ENCODE results near the gene MTM1.

The MTM1 gene

DNA sequence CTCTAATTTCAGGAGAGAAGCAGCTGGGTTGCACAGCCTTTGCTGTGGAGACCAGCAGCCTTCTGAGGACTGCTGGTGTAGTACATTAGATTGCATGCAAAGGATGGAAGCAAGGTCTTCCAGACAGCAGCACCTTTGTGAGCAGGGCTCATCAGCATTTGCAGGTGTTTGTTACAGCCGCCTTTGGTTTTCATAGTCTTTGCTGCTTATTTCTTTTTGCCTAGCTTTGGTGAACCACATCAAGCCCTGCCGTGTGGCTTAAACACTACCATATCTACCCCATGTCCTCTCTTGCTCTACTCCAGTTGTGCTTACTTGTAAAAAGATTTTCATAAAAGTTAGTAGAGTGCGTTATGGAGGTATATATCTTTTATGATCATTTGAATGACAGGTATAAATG, 57.5 kb downstream of the MTM1 start:
- peak overlapping the region in 1 of 2 donors; percentile 46 for H3K27ac Mint-ChIP-seq
- no peaks in the 10 kb centered on the region for H3K27me3 Mint-ChIP-seq
- no peaks in the 10 kb centered on the region for H3K9me3 Mint-ChIP-seq
- H3K4me3 Mint-ChIP-seq = no peak overlapping the region
- DNase-seq (no peak), ATAC-seq (replicated peaks) (no peak)
- peaks cover 2 to 6% of the 10 kb centered on the region in 2 donors for H3K4me1 Mint-ChIP-seq (ENCODE audit: low read depth in 2 of 2)
- peaks cover 14% of the 10 kb centered on the region for H3K36me3 Mint-ChIP-seq (ENCODE audit: insufficient read depth)

DNA sequence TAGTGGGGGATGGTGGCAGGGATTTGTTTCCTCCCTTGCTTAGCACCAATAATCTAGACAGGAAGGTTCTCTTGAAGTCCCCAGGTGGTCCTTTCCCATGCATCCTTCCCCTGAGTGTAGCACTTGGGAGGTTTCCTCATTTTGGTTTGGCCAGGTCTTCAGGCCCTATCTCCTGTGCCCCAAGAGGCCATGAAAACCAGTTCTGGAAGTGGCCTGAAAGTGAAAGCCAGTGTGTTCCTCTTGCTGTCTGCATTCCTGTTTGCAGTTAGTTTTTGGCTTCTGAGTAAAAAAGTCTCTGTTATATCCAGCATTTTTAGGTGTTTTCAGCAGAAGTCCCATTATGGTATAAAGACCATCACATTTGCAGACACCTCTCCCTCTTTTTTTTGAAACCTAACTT, 59.5 kb downstream of the MTM1 start:
- no peak for ATAC-seq (replicated peaks)
- Mint-ChIP-seq H3K9me3 (no peaks in the 10 kb centered on the region), H3K27ac (no peak overlapping the region), H3K36me3 (ENCODE audit: insufficient read depth) (peaks cover 11% of the 10 kb centered on the region), H3K27me3 (no peaks in the 10 kb centered on the region), H3K4me1 (ENCODE audit: low read depth in 2 of 2) (peaks cover 0 to 7% of the 10 kb centered on the region in 2 donors), H3K4me3 (no peak overlapping the region)
- no peak for DNase-seq

DNA sequence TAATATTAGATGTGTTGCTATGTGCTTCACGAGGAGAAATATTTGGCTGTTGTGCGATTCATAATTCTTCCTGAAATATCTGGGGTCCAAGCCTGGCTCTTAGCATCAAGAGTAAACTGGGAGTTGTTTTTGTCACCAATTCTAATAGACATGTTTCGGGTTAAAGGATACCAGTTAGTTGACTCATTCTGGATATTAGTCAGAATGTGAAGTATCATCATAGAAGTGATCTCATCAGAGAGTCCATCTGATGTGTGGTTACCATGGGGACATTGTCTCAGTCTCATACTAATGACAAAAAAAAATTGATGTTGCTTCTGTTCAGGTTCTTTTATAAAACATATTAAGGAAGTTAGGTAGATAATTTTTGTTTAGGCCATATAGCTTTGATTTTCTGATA, 67.5 kb downstream of the MTM1 start:
- Mint-ChIP-seq H3K4me3 (no peak overlapping the region), H3K36me3 (ENCODE audit: insufficient read depth) (peaks cover 6% of the 10 kb centered on the region), H3K27me3 (no peaks in the 10 kb centered on the region), H3K27ac (peak overlapping the region in 1 of 2 donors; percentile 79), H3K4me1 (ENCODE audit: low read depth in 2 of 2) (peaks cover 0 to 7% of the 10 kb centered on the region in 2 donors), H3K9me3 (no peaks in the 10 kb centered on the region)
- peak; percentile 26 for ATAC-seq (replicated peaks)
- no peak for DNase-seq

DNA sequence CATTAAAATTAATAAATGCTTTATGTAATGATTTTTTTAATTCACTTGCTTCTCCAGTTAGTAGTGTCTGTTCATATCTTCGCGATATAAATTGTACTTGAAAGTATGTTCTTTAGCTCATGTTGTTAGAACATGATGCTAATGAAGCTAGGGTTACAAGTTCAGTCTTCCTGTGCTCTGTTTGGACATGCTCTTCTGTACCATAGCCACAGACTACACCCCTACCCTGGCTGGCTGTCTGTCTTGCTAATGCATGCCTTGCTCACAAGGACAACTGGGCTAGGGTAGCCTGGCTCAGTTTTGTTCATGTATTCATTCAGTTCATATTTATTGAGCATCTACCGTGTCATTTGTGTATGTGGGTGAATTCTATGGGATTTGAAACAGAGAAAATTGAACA, 74.0 kb downstream of the MTM1 start:
- Mint-ChIP-seq H3K4me1 (ENCODE audit: low read depth in 2 of 2) (no peaks in the 10 kb centered on the region), H3K9me3 (no peaks in the 10 kb centered on the region), H3K27ac (no peak overlapping the region), H3K4me3 (no peak overlapping the region), H3K36me3 (ENCODE audit: insufficient read depth) (peaks cover 17% of the 10 kb centered on the region), H3K27me3 (no peaks in the 10 kb centered on the region)
- ATAC-seq (replicated peaks) (no peak), DNase-seq (no peak)

DNA sequence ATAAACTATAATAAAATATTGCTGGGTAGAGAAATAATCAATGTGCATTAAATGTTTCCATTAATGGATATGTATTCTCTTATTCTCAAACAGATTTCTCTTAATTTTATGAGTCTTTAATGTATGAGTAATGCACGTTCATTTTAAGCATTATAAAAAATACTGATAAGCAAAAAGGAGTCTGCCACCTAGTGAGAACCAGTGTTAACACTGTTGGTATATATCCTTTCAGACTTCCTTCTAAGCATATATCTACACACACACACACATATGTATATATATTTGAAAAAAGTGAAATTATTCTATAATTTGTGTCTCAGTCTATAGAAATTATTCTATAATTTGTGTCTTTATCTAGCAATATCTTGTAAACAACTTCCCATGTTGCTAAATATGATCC, 74.8 kb downstream of the MTM1 start:
- Mint-ChIP-seq H3K27me3 (no peaks in the 10 kb centered on the region), H3K9me3 (no peaks in the 10 kb centered on the region)
- no peak for DNase-seq

DNA sequence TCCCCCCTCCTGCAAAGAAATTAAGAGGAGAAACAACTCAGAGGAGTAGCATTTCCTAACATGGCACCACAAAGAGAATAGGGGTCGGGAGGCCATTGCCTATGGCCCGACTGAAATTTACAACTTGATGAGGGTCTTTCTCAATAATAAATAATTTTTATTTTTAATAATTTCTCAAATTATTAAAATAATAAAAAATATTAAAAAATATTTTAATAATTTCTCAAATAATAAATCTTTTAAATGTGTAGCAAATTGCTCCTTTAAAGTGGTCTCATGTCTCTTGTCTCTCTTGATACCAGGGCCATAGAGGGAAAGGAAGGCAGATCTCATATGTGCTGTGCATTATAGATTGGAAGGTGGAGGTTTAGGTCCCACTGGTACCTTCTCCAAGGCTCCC, 75.5 kb downstream of the MTM1 start:
- Mint-ChIP-seq H3K27me3 (no peaks in the 10 kb centered on the region), H3K9me3 (no peaks in the 10 kb centered on the region), H3K36me3 (ENCODE audit: insufficient read depth) (peaks cover 17% of the 10 kb centered on the region), H3K4me1 (ENCODE audit: low read depth in 2 of 2) (no peaks in the 10 kb centered on the region), H3K27ac (no peak overlapping the region), H3K4me3 (no peak overlapping the region)
- DNase-seq (no peak), ATAC-seq (replicated peaks) (no peak)

More for the DNA sequence above, 74.8 kb downstream of the MTM1 start:
- Mint-ChIP-seq H3K4me1 (ENCODE audit: low read depth in 2 of 2) (no peaks in the 10 kb centered on the region), H3K36me3 (ENCODE audit: insufficient read depth) (peaks cover 17% of the 10 kb centered on the region), H3K27ac (no peak overlapping the region), H3K4me3 (no peak overlapping the region)
- ATAC-seq (replicated peaks) = no peak

DNA sequence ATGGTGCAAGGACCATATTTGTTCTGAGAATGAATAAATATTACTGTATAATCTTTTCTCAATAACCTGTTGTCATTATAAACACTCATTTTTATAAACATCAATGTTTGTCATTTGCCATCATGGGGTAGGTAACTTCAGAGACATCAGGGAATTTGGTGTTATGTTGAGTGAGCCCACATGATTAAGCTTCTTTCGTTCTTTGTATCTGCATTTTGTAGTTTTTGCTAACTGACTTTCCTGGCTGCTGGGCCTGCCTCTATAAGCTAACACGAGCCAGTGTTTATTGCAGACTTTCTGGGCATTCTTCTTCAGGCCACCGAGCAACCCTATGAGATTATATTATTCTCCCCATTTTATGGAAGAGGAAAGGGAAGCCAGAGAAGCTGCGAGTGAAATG, 76.0 kb downstream of the MTM1 start:
- peaks cover 20% of the 10 kb centered on the region for H3K36me3 Mint-ChIP-seq (ENCODE audit: insufficient read depth)
- DNase-seq (no peak), ATAC-seq (replicated peaks) (no peak)
- peak overlapping the region in 1 of 2 donors; percentile 9 for H3K27ac Mint-ChIP-seq
- H3K9me3 Mint-ChIP-seq = no peaks in the 10 kb centered on the region
- H3K27me3 Mint-ChIP-seq = no peaks in the 10 kb centered on the region
- no peaks in the 10 kb centered on the region for H3K4me1 Mint-ChIP-seq (ENCODE audit: low read depth in 2 of 2)
- no peak overlapping the region for H3K4me3 Mint-ChIP-seq

DNA sequence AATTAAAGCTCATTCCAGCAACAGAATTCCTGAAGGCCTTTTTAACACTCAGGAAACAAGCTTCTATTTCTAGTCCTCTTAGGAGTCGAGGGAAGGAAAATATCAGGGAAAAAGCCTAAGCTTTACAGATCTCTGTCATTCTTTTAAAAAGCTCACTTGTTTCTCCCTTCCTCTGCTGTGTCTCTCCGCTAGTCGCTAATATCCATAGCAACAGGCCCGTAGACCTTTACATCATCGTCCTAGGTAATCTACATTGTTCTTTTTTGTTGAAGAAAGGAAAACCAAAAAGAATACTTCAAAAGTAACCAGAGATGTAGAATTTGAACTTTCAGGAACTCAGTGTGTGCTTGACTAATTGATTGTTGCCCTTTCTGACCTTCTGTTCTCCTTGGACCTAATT, 78.9 kb downstream of the MTM1 start:
- no peaks in the 10 kb centered on the region for H3K27me3 Mint-ChIP-seq
- no peak for DNase-seq
- no peak for ATAC-seq (replicated peaks)
- H3K36me3 Mint-ChIP-seq (ENCODE audit: insufficient read depth) = peaks cover 26% of the 10 kb centered on the region
- no peak overlapping the region for H3K27ac Mint-ChIP-seq
- H3K4me3 Mint-ChIP-seq = no peak overlapping the region
- no peaks in the 10 kb centered on the region for H3K9me3 Mint-ChIP-seq
- no peaks in the 10 kb centered on the region for H3K4me1 Mint-ChIP-seq (ENCODE audit: low read depth in 2 of 2)

DNA sequence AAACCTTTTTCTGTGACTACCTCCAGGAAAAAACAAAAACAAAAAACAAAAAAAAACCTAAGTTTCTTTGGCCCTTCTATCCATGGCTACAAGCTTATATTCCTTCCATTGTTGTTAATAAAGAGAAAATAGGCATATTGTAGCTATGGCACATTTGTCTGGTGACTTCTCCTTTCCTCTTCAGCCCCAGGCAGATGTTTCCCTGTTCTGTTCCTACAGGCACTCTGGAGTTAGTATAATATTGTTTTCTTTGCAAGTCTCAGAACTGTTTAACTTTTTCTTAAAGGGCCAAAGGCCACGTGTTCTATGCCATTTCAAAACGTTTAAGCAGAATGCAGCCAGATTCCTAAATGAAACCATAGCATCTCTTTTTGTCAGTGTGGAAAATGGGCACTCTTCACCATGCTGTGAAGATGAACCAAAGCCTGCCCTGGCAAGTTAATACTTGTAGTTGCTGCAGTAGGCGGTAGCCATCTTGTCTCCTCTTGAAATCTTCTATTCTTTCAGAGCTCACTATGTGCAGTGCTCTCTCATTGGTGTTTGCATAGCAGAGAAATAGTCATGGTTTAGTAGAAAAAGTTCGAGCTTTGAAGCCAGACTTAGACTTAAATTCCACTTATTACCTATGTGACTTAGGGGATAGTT, 80.0 kb downstream of the MTM1 start:
- peaks cover 23% of the 10 kb centered on the region for H3K36me3 Mint-ChIP-seq (ENCODE audit: insufficient read depth)
- H3K27me3 Mint-ChIP-seq = no peaks in the 10 kb centered on the region
- no peak overlapping the region for H3K27ac Mint-ChIP-seq
- ATAC-seq (replicated peaks) (no peak), DNase-seq (no peak)
- no peak overlapping the region for H3K4me3 Mint-ChIP-seq
- H3K4me1 Mint-ChIP-seq (ENCODE audit: low read depth in 2 of 2) = no peaks in the 10 kb centered on the region
- no peaks in the 10 kb centered on the region for H3K9me3 Mint-ChIP-seq

DNA sequence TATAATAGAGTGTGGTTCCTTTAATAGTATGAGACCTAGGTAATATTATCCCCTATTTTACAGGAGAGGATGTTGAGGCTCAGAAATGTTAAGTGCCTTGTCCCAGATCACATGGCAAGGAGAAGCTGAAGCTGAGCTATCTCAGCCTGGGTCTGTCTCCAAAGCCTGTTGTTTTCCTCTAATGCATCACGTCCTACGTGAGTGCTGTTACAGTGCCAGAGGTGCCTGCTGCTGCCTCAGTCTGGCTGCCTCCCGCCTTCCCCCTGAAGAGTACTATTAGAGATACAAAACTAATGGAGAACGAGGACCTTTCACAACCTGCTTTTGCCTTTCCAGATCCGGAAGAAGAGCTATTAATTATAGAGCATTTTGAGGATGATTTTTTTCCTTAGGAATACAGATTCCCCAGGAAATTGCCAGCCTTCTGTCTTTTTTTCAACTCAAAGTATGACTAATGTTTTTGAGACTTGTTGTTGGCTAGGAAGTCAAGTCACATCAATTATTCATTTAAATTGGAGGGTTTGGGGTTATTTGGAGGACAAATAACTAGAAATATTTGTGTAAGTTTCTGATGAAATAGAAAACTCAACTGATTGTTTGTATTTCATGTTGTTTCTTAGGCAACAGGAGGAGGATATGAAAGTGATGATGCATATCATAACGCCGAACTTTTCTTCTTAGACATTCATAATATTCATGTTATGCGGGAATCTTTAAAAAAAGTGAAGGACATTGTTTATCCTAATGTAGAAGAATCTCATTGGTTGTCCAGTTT, 80.9 kb downstream of the MTM1 start:
- no peak overlapping the region for H3K27ac Mint-ChIP-seq
- no peak overlapping the region for H3K4me3 Mint-ChIP-seq
- H3K27me3 Mint-ChIP-seq = no peaks in the 10 kb centered on the region
- no peaks in the 10 kb centered on the region for H3K4me1 Mint-ChIP-seq (ENCODE audit: low read depth in 2 of 2)
- no peak for ATAC-seq (replicated peaks)
- peaks cover 19% of the 10 kb centered on the region for H3K36me3 Mint-ChIP-seq (ENCODE audit: insufficient read depth)
- no peak for DNase-seq
- H3K9me3 Mint-ChIP-seq = no peaks in the 10 kb centered on the region

DNA sequence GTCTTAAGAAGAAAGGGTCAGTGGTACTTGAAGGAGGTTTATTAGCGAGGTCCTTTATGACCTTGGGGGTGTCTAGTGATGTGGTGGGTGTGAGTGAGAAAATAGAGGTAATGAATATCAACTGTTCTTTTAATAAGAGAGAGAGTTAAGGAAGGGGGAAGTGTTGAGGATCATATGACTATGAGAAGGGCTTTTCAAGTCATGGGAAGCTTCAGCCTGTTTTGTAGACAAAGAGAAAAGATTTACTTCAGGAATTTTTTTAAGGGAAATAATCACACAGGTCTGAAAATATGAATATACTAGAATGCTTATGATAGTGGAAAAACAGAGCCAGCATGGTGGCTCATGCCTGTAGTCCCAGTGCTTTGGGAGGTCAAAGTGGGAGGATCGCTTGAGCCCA, 83.5 kb downstream of the MTM1 start:
- H3K27me3 Mint-ChIP-seq = no peaks in the 10 kb centered on the region
- H3K27ac Mint-ChIP-seq = peak overlapping the region in 1 of 2 donors; percentile 66
- H3K36me3 Mint-ChIP-seq (ENCODE audit: insufficient read depth) = peaks cover 19% of the 10 kb centered on the region
- no peak overlapping the region for H3K4me3 Mint-ChIP-seq
- no peaks in the 10 kb centered on the region for H3K9me3 Mint-ChIP-seq
- ATAC-seq (replicated peaks) (no peak), DNase-seq (no peak)
- H3K4me1 Mint-ChIP-seq (ENCODE audit: low read depth in 2 of 2) = no peaks in the 10 kb centered on the region

DNA sequence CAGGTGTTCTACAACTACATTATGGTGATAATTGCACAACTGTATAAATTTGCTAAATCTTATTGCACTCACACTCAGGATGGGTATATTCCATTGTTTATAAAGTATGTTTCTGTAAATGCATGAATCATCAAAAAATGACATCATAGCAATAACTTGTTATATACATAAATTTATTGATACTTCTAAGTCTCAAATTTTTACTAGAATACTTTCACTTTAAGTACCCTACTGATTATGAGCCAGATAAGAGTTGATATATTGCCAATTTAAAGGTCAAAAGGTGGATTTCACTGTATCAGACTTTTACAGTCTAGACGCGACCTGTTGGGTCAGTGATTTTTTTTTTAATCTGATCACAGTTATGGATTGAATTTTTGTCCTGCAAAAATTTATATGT, 87.4 kb downstream of the MTM1 start:
- peaks cover 13% of the 10 kb centered on the region for H3K36me3 Mint-ChIP-seq (ENCODE audit: insufficient read depth)
- DNase-seq = no peak
- H3K9me3 Mint-ChIP-seq = no peaks in the 10 kb centered on the region
- H3K4me1 Mint-ChIP-seq (ENCODE audit: low read depth in 2 of 2) = no peaks in the 10 kb centered on the region
- ATAC-seq (replicated peaks) = no peak
- H3K4me3 Mint-ChIP-seq = no peak overlapping the region
- no peaks in the 10 kb centered on the region for H3K27me3 Mint-ChIP-seq
- H3K27ac Mint-ChIP-seq = no peak overlapping the region

DNA sequence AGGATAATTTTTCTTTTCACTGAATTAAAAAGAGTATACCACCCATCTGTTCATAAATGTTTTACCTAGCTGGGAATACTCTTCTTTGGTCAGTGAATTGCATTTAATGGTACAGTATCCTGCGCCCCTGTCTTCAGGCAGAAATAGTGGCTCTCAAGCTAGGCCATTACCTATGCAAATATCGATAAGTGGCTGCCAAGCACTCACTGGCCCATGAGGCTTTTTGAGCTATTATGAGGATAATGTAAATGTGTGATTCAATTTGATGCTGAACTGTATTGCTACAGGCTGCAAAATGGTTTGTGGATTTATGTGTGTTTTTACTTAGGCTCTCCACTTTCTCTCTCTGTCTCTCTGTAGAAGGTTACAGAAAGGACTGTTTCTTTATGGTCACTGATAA, 94.7 kb downstream of the MTM1 start:
- Mint-ChIP-seq H3K9me3 (no peaks in the 10 kb centered on the region), H3K27me3 (no peaks in the 10 kb centered on the region), H3K4me1 (ENCODE audit: low read depth in 2 of 2) (peaks cover 0 to 2% of the 10 kb centered on the region in 2 donors), H3K36me3 (ENCODE audit: insufficient read depth) (peaks cover 31% of the 10 kb centered on the region), H3K4me3 (no peak overlapping the region), H3K27ac (no peak overlapping the region)
- no peak for DNase-seq
- no peak for ATAC-seq (replicated peaks)

DNA sequence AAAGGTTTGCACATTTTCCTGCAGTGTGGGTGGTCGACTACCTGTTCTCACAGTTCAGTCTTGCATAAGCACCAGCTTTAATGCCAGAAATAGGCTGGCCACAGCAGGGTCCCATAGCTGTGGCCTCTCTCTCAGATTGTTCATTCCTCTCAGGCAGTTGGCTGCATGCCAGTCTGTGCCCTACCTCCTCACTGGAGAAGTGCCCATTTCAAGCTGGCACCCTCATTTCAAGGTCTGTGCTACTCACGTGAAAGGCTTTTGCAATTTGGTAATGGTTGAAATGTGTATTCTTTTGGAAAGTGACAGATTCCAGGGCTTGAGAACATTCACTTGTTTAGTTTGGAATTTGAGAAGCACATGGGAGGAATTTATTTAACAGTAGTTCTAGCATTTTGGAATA, 95.9 kb downstream of the MTM1 start:
- no peaks in the 10 kb centered on the region for H3K9me3 Mint-ChIP-seq
- ATAC-seq (replicated peaks) = no peak
- DNase-seq = no peak
- H3K27me3 Mint-ChIP-seq = no peaks in the 10 kb centered on the region
- H3K4me1 Mint-ChIP-seq (ENCODE audit: low read depth in 2 of 2) = peaks cover 0 to 2% of the 10 kb centered on the region in 2 donors
- no peak overlapping the region for H3K27ac Mint-ChIP-seq
- no peak overlapping the region for H3K4me3 Mint-ChIP-seq
- H3K36me3 Mint-ChIP-seq (ENCODE audit: insufficient read depth) = peaks cover 31% of the 10 kb centered on the region
